Astrocyte (in vitro differentiated cells and primary cell): Measurements from ENCODE around the gene EBI3.

Experiments
- CTCF ChIP-seq: IDR thresholded peaks from 2 replicates; pipeline ENCODE4 v1.5.1; 2011; ENCODE audit warnings: low read depth, mild to moderate bottlenecking, inconsistent platforms, low read length, moderate library complexity; ENCODE audit not compliant: insufficient read depth
- EZH2 ChIP-seq: IDR thresholded peaks from 2 replicates; pipeline ENCODE4 v1.6.1; 2012; ENCODE audit warnings: mild to moderate bottlenecking, low read length, inconsistent platforms; ENCODE audit not compliant: insufficient read depth

GRCh38 chr19:4246767-4247593 lies 17.7 kb downstream of the EBI3 start, which contains the start of gene YJU2:
- TF ChIP-seq EZH2, result no peak
- peak; percentile 62 for TF ChIP-seq CTCF
